ENCODE measurements around the gene LNPEP. TPM values are rescaled to one million over a fixed set of nuclear protein-coding genes. Genes with fewer than 3 reads are reported as not detected.

LNPEP gene
- total and polyA plus RNA-seq, 2 experiments from 2014 or later, result 7.3 to 20.1 TPM

GRCh38 chr5:96931605-96932004 lies 4.3 kb upstream of the LNPEP start:
- no peak overlapping the region for H3K4me3 ChIP-seq
- peaks cover 5% of the 10 kb centered on the region for H3K79me2 ChIP-seq (ENCODE audit: insufficient read depth)
- H3K4me2 ChIP-seq (ENCODE audit: unreplicated experiment), result no peak overlapping the region
- in situ Hi-C loops (cut with MboI), result no loop called here
- no peak overlapping the region for H3K9ac ChIP-seq
- 93 to 95% methylated on average over 1 of the region's 1 CpG for WGBS, 2 experiments (ENCODE audit: low coverage in 1 of 2, low lambda C conversion rate in 2 of 2, missing lambda C conversion rate in 2 of 2)
- no peaks in the 10 kb centered on the region for H3K27me3 ChIP-seq (replicated peaks; ENCODE audit: insufficient read depth)
- H3K27ac ChIP-seq, result no peak overlapping the region
- no peak for TF ChIP-seq EZH2phosphoT487 (IDR thresholded peaks at IDR 0.05; ENCODE audit: insufficient read depth, low read depth)
- no peak for TF ChIP-seq EZH2 (IDR thresholded peaks at IDR 0.05; ENCODE audit: insufficient read depth, poor library complexity, severe bottlenecking)
- H3K9me2 ChIP-seq (ENCODE audit: insufficient read depth), result no peaks in the 10 kb centered on the region
- no peak for DNase-seq
- H2AFZ ChIP-seq, result no peak overlapping the region
- no peaks in the 10 kb centered on the region for H4K20me1 ChIP-seq (ENCODE audit: insufficient read depth)
- peaks cover 12% of the 10 kb centered on the region for H3K4me1 ChIP-seq (ENCODE audit: insufficient read depth)
- H3K9me3 ChIP-seq (ENCODE audit: low read depth), result no peaks in the 10 kb centered on the region
- no peaks in the 10 kb centered on the region for H3K36me3 ChIP-seq (ENCODE audit: low read depth)
- H3F3A ChIP-seq (ENCODE audit: insufficient read depth), result peaks cover 18% of the 10 kb centered on the region

DNA sequence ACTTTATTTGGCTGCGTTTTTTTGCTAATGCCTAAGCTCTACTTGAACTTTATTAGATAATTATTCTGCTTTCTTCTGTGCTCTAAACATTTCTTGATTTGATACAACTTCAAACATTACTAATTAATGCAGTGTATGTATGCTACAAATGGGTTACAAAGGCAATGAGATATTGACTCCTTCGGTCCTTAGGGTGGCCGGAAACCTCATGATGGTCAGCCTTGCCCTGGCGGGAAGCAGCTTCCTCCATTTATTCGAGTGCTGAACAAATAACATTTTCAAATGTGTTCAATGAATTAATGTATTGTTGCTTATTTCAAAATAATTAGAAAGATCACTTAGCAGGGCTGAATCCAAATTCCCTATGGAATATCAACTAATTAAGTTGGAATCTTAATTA lies 3.9 kb upstream of the LNPEP start:
- no peak for DNase-seq
- Histone ChIP-seq H3K4me1 (ENCODE audit: insufficient read depth) (peaks cover 13% of the 10 kb centered on the region), H3K27ac (no peak overlapping the region), H3K9ac (no peak overlapping the region), H3K79me2 (ENCODE audit: insufficient read depth) (peaks cover 10% of the 10 kb centered on the region), H3K4me3 (no peak overlapping the region), H4K20me1 (ENCODE audit: insufficient read depth) (no peaks in the 10 kb centered on the region), H3K27me3 (replicated peaks; ENCODE audit: insufficient read depth) (no peaks in the 10 kb centered on the region), H3K36me3 (ENCODE audit: low read depth) (no peaks in the 10 kb centered on the region), H3K9me2 (ENCODE audit: insufficient read depth) (no peaks in the 10 kb centered on the region), H3K4me2 (ENCODE audit: unreplicated experiment) (no peak overlapping the region), H3F3A (ENCODE audit: insufficient read depth) (peaks cover 22% of the 10 kb centered on the region), H3K9me3 (ENCODE audit: low read depth) (no peaks in the 10 kb centered on the region), H2AFZ (no peak overlapping the region)
- whole genome bisulfite sequencing, 2 experiments (ENCODE audit: low coverage in 1 of 2, low lambda C conversion rate in 2 of 2, missing lambda C conversion rate in 2 of 2), result 94 to 97% methylated on average over 5 of the region's 5 CpGs
- in situ Hi-C loops (cut with MboI), result no loop called here
- no peak for TF ChIP-seq EZH2 (IDR thresholded peaks at IDR 0.05; ENCODE audit: insufficient read depth, poor library complexity, severe bottlenecking)
- TF ChIP-seq EZH2phosphoT487 (IDR thresholded peaks at IDR 0.05; ENCODE audit: insufficient read depth, low read depth), result no peak

DNA sequence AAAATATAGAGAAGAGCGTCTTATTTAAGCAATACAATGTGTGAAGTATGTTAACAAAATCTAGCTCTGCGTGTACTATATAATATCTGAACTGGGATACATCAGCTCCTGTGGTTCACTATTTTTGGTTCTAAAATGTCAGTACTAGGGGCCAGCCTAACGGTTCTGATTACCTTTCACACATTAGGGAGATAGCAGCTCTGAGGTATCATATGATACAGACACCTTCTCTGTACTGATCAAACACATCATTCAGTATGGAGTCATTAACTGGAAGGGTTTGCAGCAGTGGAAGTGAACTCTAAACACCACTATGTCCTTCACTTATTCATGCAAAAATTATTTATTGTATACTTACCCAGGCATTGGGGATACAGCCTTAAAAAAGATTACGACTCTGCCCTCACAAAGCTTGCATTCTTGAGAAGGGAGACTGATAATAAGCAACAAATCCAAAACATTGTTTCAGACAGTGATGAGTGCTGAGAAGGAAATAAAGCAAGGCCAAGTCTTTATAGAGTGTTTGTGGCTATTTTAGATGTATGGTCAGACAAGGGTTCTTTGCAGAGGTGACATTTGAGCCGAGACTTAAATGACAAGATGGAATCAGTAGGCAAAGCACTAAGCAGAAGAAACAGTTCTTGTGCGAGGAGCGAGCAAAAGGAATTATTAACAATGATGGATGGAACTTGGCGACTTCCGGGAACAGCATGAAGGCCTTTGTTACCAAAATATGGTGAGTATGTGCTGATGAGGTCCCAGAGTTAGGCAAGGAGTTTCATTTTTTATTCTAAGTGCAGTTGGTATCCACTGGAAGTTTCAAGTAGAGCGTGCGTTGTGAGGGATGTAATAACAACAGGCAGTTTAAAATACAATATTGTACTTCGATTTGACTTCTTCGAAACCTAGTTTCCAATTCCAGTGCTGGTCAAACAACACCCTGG lies 1.8 kb upstream of the LNPEP start:
- Histone ChIP-seq H3F3A (ENCODE audit: insufficient read depth) (peaks cover 34% of the 10 kb centered on the region), H3K9ac (peak overlapping the region; percentile 88), H3K27me3 (replicated peaks; ENCODE audit: insufficient read depth) (no peaks in the 10 kb centered on the region), H3K9me2 (ENCODE audit: insufficient read depth) (no peaks in the 10 kb centered on the region), H3K27ac (peak overlapping the region; percentile 89), H3K9me3 (ENCODE audit: low read depth) (no peaks in the 10 kb centered on the region), H4K20me1 (ENCODE audit: insufficient read depth) (0 out of 2 replicates have a peak, but pooled peaks cover 10% of the 10 kb centered on the region), H3K4me1 (ENCODE audit: insufficient read depth) (peaks cover 23% of the 10 kb centered on the region), H3K4me2 (ENCODE audit: unreplicated experiment) (peak overlapping the region; percentile 90), H3K36me3 (ENCODE audit: low read depth) (no peaks in the 10 kb centered on the region), H3K4me3 (peak overlapping the region; percentile 85), H3K79me2 (ENCODE audit: insufficient read depth) (peaks cover 30% of the 10 kb centered on the region), H2AFZ (peak overlapping the region; percentile 97)
- WGBS, 2 experiments (ENCODE audit: low coverage in 1 of 2, low lambda C conversion rate in 2 of 2, missing lambda C conversion rate in 2 of 2), result 11 to 15% methylated on average over 13 of the region's 13 CpGs
- peak; percentile 66 for DNase-seq
- TF ChIP-seq EZH2phosphoT487 (IDR thresholded peaks at IDR 0.05; ENCODE audit: insufficient read depth, low read depth), result no peak
- no peak for TF ChIP-seq EZH2 (IDR thresholded peaks at IDR 0.05; ENCODE audit: insufficient read depth, poor library complexity, severe bottlenecking)
- in situ Hi-C loops (cut with MboI), result no loop called here

DNA sequence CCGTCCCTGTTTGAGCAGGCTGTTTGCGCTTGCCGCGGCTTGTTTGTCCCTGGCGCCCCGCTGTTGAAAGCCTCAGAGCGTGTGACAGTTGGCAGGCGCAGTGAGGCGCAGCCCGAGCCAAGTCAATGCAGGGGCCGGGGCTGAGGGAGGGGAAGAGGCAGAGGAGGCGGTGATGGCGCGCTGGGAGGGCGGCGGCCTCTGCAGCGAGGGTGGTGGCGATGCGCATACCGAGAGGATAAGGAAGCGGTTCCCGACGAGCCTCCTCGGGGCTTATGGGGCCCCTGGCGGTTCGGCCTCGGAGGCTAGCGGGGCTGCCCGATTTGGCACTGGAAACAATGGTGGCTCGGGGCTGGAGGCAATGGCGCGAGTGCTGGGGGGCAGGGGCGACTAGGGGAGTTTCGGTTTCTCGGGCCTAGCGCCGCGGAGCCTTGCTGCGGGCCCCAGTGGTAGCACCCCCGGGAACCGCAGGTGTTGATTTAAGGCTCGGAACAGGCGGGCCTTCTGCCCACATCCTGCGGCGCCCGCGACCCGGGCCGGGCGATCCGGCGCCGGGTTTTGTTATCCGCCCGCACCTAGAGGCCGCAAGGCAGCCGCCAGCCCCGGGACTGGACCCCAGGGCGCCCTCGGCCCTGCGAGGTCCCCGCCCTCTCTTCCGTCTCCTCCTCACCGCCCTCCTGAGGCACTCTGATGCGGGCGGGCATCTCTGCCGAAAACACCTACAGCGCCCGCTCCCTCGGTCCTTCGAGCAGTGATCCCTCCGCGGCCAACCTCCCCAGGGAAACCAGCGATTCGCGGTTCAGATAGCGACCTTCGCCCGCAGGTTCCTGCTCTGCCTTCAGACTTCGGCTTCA lies 947 bp upstream of the LNPEP start:
- in situ Hi-C loops (cut with MboI), result no loop called here
- Histone ChIP-seq H3K9me2 (ENCODE audit: insufficient read depth) (no peaks in the 10 kb centered on the region), H3K79me2 (ENCODE audit: insufficient read depth) (peaks cover 39% of the 10 kb centered on the region), H3K9me3 (ENCODE audit: low read depth) (no peaks in the 10 kb centered on the region), H3K4me1 (ENCODE audit: insufficient read depth) (peaks cover 25% of the 10 kb centered on the region), H3K9ac (peak overlapping the region; percentile 88), H3K4me3 (peak overlapping the region; percentile 85), H3K27me3 (replicated peaks; ENCODE audit: insufficient read depth) (no peaks in the 10 kb centered on the region), H3K4me2 (ENCODE audit: unreplicated experiment) (peak overlapping the region; percentile 93), H3K36me3 (ENCODE audit: low read depth) (no peaks in the 10 kb centered on the region), H2AFZ (peak overlapping the region; percentile 97), H3F3A (ENCODE audit: insufficient read depth) (peaks cover 34% of the 10 kb centered on the region), H4K20me1 (ENCODE audit: insufficient read depth) (0 out of 2 replicates have a peak, but pooled peaks cover 10% of the 10 kb centered on the region), H3K27ac (peak overlapping the region; percentile 89)
- 0 to 1% methylated on average over 67 to 76 of the region's 80 CpGs for WGBS, 2 experiments (ENCODE audit: low coverage in 1 of 2, low lambda C conversion rate in 2 of 2, missing lambda C conversion rate in 2 of 2)
- TF ChIP-seq EZH2 (IDR thresholded peaks at IDR 0.05; ENCODE audit: insufficient read depth, poor library complexity, severe bottlenecking), result no peak
- DNase-seq, result peak; percentile 95

All from GM23248 (cell line).